GM18907 (cell line): ENCODE data around the gene ZNF568.
A peak's percentile ranks its signal among the peaks of the same experiment; 100 is the strongest.

Experiments
- ATAC-seq: cut with Tn5 transposase; IDR thresholded peaks from one replicate; pipeline ENCODE4 v1.9.1; 2021; ENCODE audit warnings: mild to moderate bottlenecking, moderate library complexity; ENCODE audit not compliant: unreplicated experiment

Gene ZNF568

GRCh38 chr19:36915992-36916830 lies at the start of gene ZNF568, which contains the start of gene ZNF829:
Gene ZNF568, plus strand, starts transcription at chr19:36916332. Its CDS starts 6,439 bp downstream, at chr19:36922771.
Gene ZNF829, minus strand, starts transcription at chr19:36916291. Its CDS starts 1,124 bp downstream, at chr19:36915167.
- peak; percentile 89 for ATAC-seq

- ATAC-seq, result no peak
Observed at GRCh38 chr19:36876993-36877938, 38.9 kb upstream of the ZNF568 start.

- ATAC-seq, result no peak
Observed at GRCh38 chr19:36891768-36892357, 24.3 kb upstream of the ZNF568 start.

- no peak for ATAC-seq
Observed at GRCh38 chr19:36894849-36895383, 21.2 kb upstream of the ZNF568 start.

GRCh38 chr19:36898422-36898821 lies 17.7 kb upstream of the ZNF568 start:
- no peak for ATAC-seq

- ATAC-seq, result no peak
Observed at GRCh38 chr19:36916991-36917390, 859 bp downstream of the ZNF568 start.

GRCh38 chr19:36918090-36918489 lies 2.0 kb downstream of the ZNF568 start:
- ATAC-seq, result no peak

- no peak for ATAC-seq
Observed at GRCh38 chr19:36931684-36932083, 15.6 kb downstream of the ZNF568 start.

GRCh38 chr19:36939153-36939552 lies 23.0 kb downstream of the ZNF568 start:
- ATAC-seq, result no peak

GRCh38 chr19:36950335-36951119 lies 34.4 kb downstream of the ZNF568 start:
- no peak for ATAC-seq

GRCh38 chr19:36962346-36962745 lies 46.2 kb downstream of the ZNF568 start:
- ATAC-seq, result no peak

- ATAC-seq, result no peak
Observed at GRCh38 chr19:36963280-36963679, 47.1 kb downstream of the ZNF568 start.

GRCh38 chr19:36972571-36972970 lies 56.4 kb downstream of the ZNF568 start:
- peak; percentile 5 for ATAC-seq

- ATAC-seq, result peak; percentile 79
Observed at GRCh38 chr19:36973021-36973843, 57.1 kb downstream of the ZNF568 start.

- no peak for ATAC-seq
Observed at GRCh38 chr19:36973844-36974195, 57.7 kb downstream of the ZNF568 start.

GRCh38 chr19:36986131-36986530 lies 70.0 kb downstream of the ZNF568 start:
- ATAC-seq, result no peak

GRCh38 chr19:36986601-36987000 lies 70.5 kb downstream of the ZNF568 start:
- no peak for ATAC-seq

GRCh38 chr19:36987091-36987490 lies 71.0 kb downstream of the ZNF568 start:
- no peak for ATAC-seq

- ATAC-seq, result no peak
Observed at GRCh38 chr19:36997152-36997842, 81.2 kb downstream of the ZNF568 start.
